Tibial nerve (tissue), 4 donors: ENCODE results near the gene KAZN.

Experiments
- CTCF ChIP-seq, 5 experiments: fragments of 200-600 bp in 3 of 5; fragments of 450-650 bp in 2 of 5; sonication (generic) in 3 of 5; IDR thresholded peaks; one replicate each; pipeline ENCODE4 v1.5.1; 2016 to 2019; ENCODE audit warnings: antibody characterized with exemption in 5 of 5, mild to moderate bottlenecking in 3 of 5, moderate library complexity in 2 of 5
- EP300 ChIP-seq, 2 donors: sonication (generic); formaldehyde crosslinking; IDR thresholded peaks; one replicate each; pipeline ENCODE4 v1.6.1; 2017; ENCODE audit warnings: antibody characterized with exemption in 2 of 2, mild to moderate bottlenecking in 1 of 2
- POLR2A ChIP-seq, 2 donors: fragments of 450-650 bp; IDR thresholded peaks; one replicate each; pipeline ENCODE4 v1.6.1; 2017; ENCODE audit warnings: antibody characterized with exemption in 2 of 2, mild to moderate bottlenecking in 2 of 2, moderate library complexity in 2 of 2

- TF ChIP-seq POLR2A (IDR thresholded peaks at IDR 0.05) (no peak), CTCF (IDR thresholded peaks at IDR 0.05) (no peak), EP300 (IDR thresholded peaks at IDR 0.05) (no peak)
These were observed 524.8 kb downstream of the KAZN start for GRCh38 chr1:15123270-15123669.
